Right renal cortex interstitium (tissue), 3 donors: ENCODE measurements around the gene PGLYRP3. TPM values are rescaled to one million over a fixed set of nuclear protein-coding genes. Genes with fewer than 3 reads are reported as not detected.
A peak's percentile ranks its signal among the peaks of the same experiment; 100 is the strongest.

Experiments
- DNase-seq, 3 donors: peaks; one replicate each; pipeline ENCODE4 v3.0.0-alpha.2; 2013; ENCODE audit warnings: low read depth in 3 of 3, low spot score in 2 of 3
- polyA plus RNA-seq, 3 donors: library from polyadenylated mRNA; unstranded; fragments of 120-200 nt; gene quantifications; one replicate each; pipeline ENCODE4 v1.2.1, GENCODE V29; 2013; ENCODE audit not compliant: insufficient read length in 3 of 3

PGLYRP3 gene
- not detected for polyA plus RNA-seq

GRCh38 chr1:153312570-153313186 lies at the start of gene PGLYRP3:
PGLYRP3 (minus strand) TSS chr1:153312952; CDS start chr1:153310665, 2,287 bp downstream.
- DNase-seq = no peak

GRCh38 chr1:153362187-153362775 lies 49.5 kb upstream of the PGLYRP3 start:
- peak; percentile 33 to 64 (median 58) for DNase-seq

GRCh38 chr1:153361480-153362109 lies 48.8 kb upstream of the PGLYRP3 start:
- no peak for DNase-seq

GRCh38 chr1:153360592-153361479 lies 48.1 kb upstream of the PGLYRP3 start:
- DNase-seq = no peak

GRCh38 chr1:153360190-153360589 lies 47.4 kb upstream of the PGLYRP3 start:
- DNase-seq = no peak

GRCh38 chr1:153359241-153359640 lies 46.5 kb upstream of the PGLYRP3 start:
- DNase-seq = no peak

- no peak for DNase-seq
These were observed 45.9 kb upstream of the PGLYRP3 start for GRCh38 chr1:153358691-153358975.

- no peak for DNase-seq
These were observed 45.3 kb upstream of the PGLYRP3 start, which contains the start of gene S100A9 for GRCh38 chr1:153357853-153358690. S100A9 (plus strand) TSS chr1:153357854; CDS start chr1:153358284, 430 bp downstream.

GRCh38 chr1:153357076-153357852 lies 44.5 kb upstream of the PGLYRP3 start:
- DNase-seq = no peak

- no peak for DNase-seq
These were observed 43.8 kb upstream of the PGLYRP3 start for GRCh38 chr1:153356392-153357075.

- no peak for DNase-seq
These were observed 42.8 kb upstream of the PGLYRP3 start for GRCh38 chr1:153355445-153356071.

- no peak for DNase-seq
These were observed 41.9 kb upstream of the PGLYRP3 start for GRCh38 chr1:153354515-153355193.

- no peak for DNase-seq
These were observed 40.6 kb upstream of the PGLYRP3 start for GRCh38 chr1:153353226-153353947.

- peak in 2 of 3 donors; percentile 33 to 41 for DNase-seq
These were observed 39.8 kb upstream of the PGLYRP3 start for GRCh38 chr1:153352523-153352922.

- DNase-seq = no peak
These were observed 37.7 kb upstream of the PGLYRP3 start for GRCh38 chr1:153350321-153350957.

GRCh38 chr1:153349363-153350320 lies 36.9 kb upstream of the PGLYRP3 start:
- no peak for DNase-seq
